SK-N-SH (cell line): Measurements from ENCODE around the gene SPDYC. TPM values are rescaled to one million over a fixed set of nuclear protein-coding genes. Genes with fewer than 3 reads are reported as not detected.

Experiments
- CTCF ChIA-PET: fragments of 300-600, 350-600 bp; formaldehyde crosslinking; extraction: SDS; loops from one replicate; lab custom pipeline; 2021; lab: Yijun Ruan, JAX
- POLR2A ChIA-PET: fragments of 350-600 bp; sonication (Branson Sonifier 250); formaldehyde crosslinking; extraction: SDS; loops from one replicate; lab custom pipeline; 2020; ENCODE audit warnings: antibody characterized with exemption, inconsistent platforms; lab: Yijun Ruan, JAX
- DNase-seq: peaks from one replicate; pipeline ENCODE4 v3.0.0; 2012
- H2AFZ ChIP-seq: fragments of 200-600 bp; sonication (generic); 2 replicates; pipeline ENCODE4 v1.8.1; 2016; ENCODE audit warnings: antibody characterized with exemption, mild to moderate bottlenecking, low read depth
- H3F3A ChIP-seq: fragments of 200-600 bp; sonication (generic); replicated peaks from 2 replicates; pipeline ENCODE3; 2016; ENCODE audit warnings: antibody characterized with exemption, mild to moderate bottlenecking; ENCODE audit not compliant: insufficient read depth
- H3K27ac ChIP-seq, 2 experiments: fragments of 200-500 bp in 1 of 2; fragments of 200-600 bp in 1 of 2; sonication (Bioruptor generic) in 1 of 2; sonication (generic), shearing (Covaris generic) in 1 of 2; 2 replicates each; pipeline versions ENCODE4 v1.5.1 to v1.6.1; 2014 to 2016; ENCODE audit warnings: low read depth in 2 of 2, inconsistent platforms in 1 of 2, low read length in 1 of 2, mild to moderate bottlenecking in 1 of 2, mixed read lengths in 1 of 2
- H3K27me3 ChIP-seq: fragments of 200-600 bp; sonication (generic), shearing (Covaris generic); 2 replicates; pipeline ENCODE4 v1.6.1; 2016; ENCODE audit warnings: mixed run types; ENCODE audit not compliant: insufficient read depth
- H3K36me3 ChIP-seq, 2 experiments: fragments of 200-500 bp in 1 of 2; fragments of 200-600 bp in 1 of 2; sonication (Bioruptor generic) in 1 of 2; sonication (generic) in 1 of 2; replicated peaks in 1 of 2; 2 replicates each; pipeline versions ENCODE3 to v1.5.1; 2014 to 2016; ENCODE audit warnings: low read length in 1 of 2, mild to moderate bottlenecking in 1 of 2; ENCODE audit not compliant: insufficient read depth in 2 of 2, control insufficient read depth in 1 of 2
- H3K4me1 ChIP-seq, 2 experiments: fragments of 200-500 bp in 1 of 2; fragments of 200-600 bp in 1 of 2; sonication (Bioruptor generic) in 1 of 2; sonication (generic), shearing (Covaris generic) in 1 of 2; 2 replicates each; pipeline versions ENCODE4 v1.5.1 to v1.6.1; 2014 to 2016; ENCODE audit warnings: low read depth in 1 of 2, low read length in 1 of 2, mixed run types in 1 of 2; ENCODE audit not compliant: insufficient read depth in 2 of 2, control insufficient read depth in 1 of 2
- H3K4me2 ChIP-seq: fragments of 200-600 bp; sonication (generic), shearing (Covaris generic); 2 replicates; pipeline ENCODE4 v1.6.1; 2017; ENCODE audit warnings: mixed run types
- H3K4me3 ChIP-seq, 2 experiments: fragments of 200-500 bp in 1 of 2; fragments of 200-600 bp in 1 of 2; sonication (Bioruptor generic) in 1 of 2; sonication (generic), shearing (Covaris generic) in 1 of 2; 2 replicates each; pipeline versions ENCODE4 v1.5.1 to v1.8.1; 2014 to 2016; ENCODE audit warnings: low read depth in 2 of 2, inconsistent platforms in 1 of 2, low read length in 1 of 2, mild to moderate bottlenecking in 1 of 2, mixed read lengths in 1 of 2, moderate library complexity in 1 of 2
- H3K79me2 ChIP-seq: fragments of 200-600 bp; sonication (generic); 2 replicates; pipeline ENCODE4 v1.8.1; 2017; ENCODE audit warnings: mild to moderate bottlenecking; ENCODE audit not compliant: insufficient read depth
- H3K9ac ChIP-seq: fragments of 200-600 bp; sonication (generic); 2 replicates; pipeline ENCODE4 v1.6.1; 2017; ENCODE audit warnings: mixed run types
- H3K9me2 ChIP-seq: fragments of 200-600 bp; sonication (generic); 2 replicates; pipeline ENCODE4 v1.6.1; 2017; ENCODE audit warnings: mixed run types
- H3K9me3 ChIP-seq: fragments of 200-600 bp; sonication (generic); 2 replicates; pipeline ENCODE4 v1.6.1; 2017; ENCODE audit warnings: mixed run types, mild to moderate bottlenecking, moderate library complexity
- H4K20me1 ChIP-seq: fragments of 200-600 bp; sonication (generic); 2 replicates; pipeline ENCODE4 v1.6.1; 2017; ENCODE audit warnings: mild to moderate bottlenecking, mixed run types; ENCODE audit not compliant: insufficient read depth
- CHD2 ChIP-seq: fragments of 150-350 bp; IDR thresholded peaks from 2 replicates; pipeline ENCODE4 v1.6.1; 2018; ENCODE audit warnings: low read length; ENCODE audit not compliant: partially characterized antibody
- EP300 ChIP-seq, 2 experiments: IDR thresholded peaks; 2 replicates each; pipeline versions ENCODE4 v1.4.0 to v1.6.1; 2012; ENCODE audit warnings: borderline replicate concordance in 1 of 2, low read depth in 1 of 2, low read length in 1 of 2
- FOSL2 ChIP-seq: IDR thresholded peaks from 2 replicates; pipeline ENCODE4 v1.4.0; 2012; ENCODE audit warnings: low read depth, mild to moderate bottlenecking, moderate library complexity, borderline replicate concordance
- GABPA ChIP-seq: IDR thresholded peaks from 2 replicates; pipeline ENCODE4 v1.4.0; 2012; ENCODE audit warnings: low read depth, mild to moderate bottlenecking
- GATA2 ChIP-seq: sonication (generic); formaldehyde crosslinking; IDR thresholded peaks from 2 replicates; pipeline ENCODE4 v1.5.0; 2020; ENCODE audit warnings: mild to moderate bottlenecking, missing genetic modification reagents
- MEF2A ChIP-seq: IDR thresholded peaks from 2 replicates; pipeline ENCODE4 v1.4.0; 2012; ENCODE audit warnings: low read depth, borderline replicate concordance
- MXI1 ChIP-seq: IDR thresholded peaks from 2 replicates; pipeline ENCODE4 v1.6.1; 2012; ENCODE audit warnings: mild to moderate bottlenecking, low read depth, low read length, improper control_type of control experiment
- NRF1 ChIP-seq: IDR thresholded peaks from 2 replicates; pipeline ENCODE4 v1.6.1; 2012; ENCODE audit warnings: low read depth, mild to moderate bottlenecking, low read length
- POLR2AphosphoS5 ChIP-seq: IDR thresholded peaks from 2 replicates; pipeline ENCODE4 v1.6.1; 2012; ENCODE audit warnings: low read depth, low read length
- RAD21 ChIP-seq: IDR thresholded peaks from 2 replicates; pipeline ENCODE4 v1.6.1; 2012; ENCODE audit warnings: mild to moderate bottlenecking, low read length
- RFX5 ChIP-seq: IDR thresholded peaks from 2 replicates; pipeline ENCODE4 v1.6.1; 2012; ENCODE audit warnings: mild to moderate bottlenecking, improper control_type of control experiment, low read length
- WGBS: methylation state at CpG from one replicate; pipeline ENCODE4 v1.1.6; 2017; ENCODE audit warnings: low lambda C conversion rate; 5-methylcytosine and 5-hydroxymethylcytosine counted together
- polyA plus RNA-seq, 3 experiments: library from polyadenylated mRNA; depleted of rRNA; stranded (reverse); fragments of >200 nt; gene quantifications; 2 replicates each; pipeline ENCODE4 v1.2.3, GENCODE V29; 2012
- TF ChIP-seq, protein P1 (sequence below): fragments of 150-350 bp; IDR thresholded peaks from 2 replicates; pipeline ENCODE4 v1.6.1; 2017; ENCODE audit warnings: antibody characterized with exemption, low read length, low read depth, borderline replicate concordance
- TF ChIP-seq, protein P2 (sequence below): fragments of 200-600 bp; sonication (generic); IDR thresholded peaks from 2 replicates; pipeline ENCODE4 v1.6.1; 2017; ENCODE audit warnings: antibody characterized with exemption, mild to moderate bottlenecking, moderate library complexity
- TF ChIP-seq, protein P3 (sequence below): IDR thresholded peaks from 2 replicates; pipeline ENCODE4; 2012
- TF ChIP-seq, protein P4 (sequence below): IDR thresholded peaks from 2 replicates; pipeline ENCODE4 v1.6.1; 2012; ENCODE audit warnings: mild to moderate bottlenecking, low read depth, low read length, moderate library complexity
- TF ChIP-seq, protein P5 (sequence below): IDR thresholded peaks from 2 replicates; pipeline ENCODE4 v1.4.0; 2012; ENCODE audit warnings: low read depth, borderline replicate concordance

Gene SPDYC
- polyA plus RNA-seq, 1 of the 3 experiments (the other 2 are of a cell fraction), result not detected

DNA sequence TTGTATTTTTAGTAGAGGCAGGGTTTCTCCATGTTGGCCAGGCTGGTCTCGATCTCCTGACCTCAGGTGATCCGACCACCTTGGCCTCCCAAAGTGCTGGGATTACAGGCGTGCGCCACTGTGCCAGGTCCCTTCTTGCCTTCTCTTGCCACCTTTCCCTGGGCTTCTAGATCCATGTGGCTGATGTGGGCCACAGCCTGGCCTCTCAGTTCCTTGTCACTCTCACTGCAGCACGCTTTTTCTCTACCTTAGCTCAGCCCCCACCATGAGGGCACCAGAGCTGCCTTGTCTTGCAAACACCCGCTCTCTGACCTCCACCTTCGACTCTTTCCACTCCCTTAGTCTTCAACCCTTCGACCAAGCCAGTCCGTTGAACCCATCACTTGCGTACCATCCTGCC, 19.2 kb downstream of the SPDYC start:
- no peaks in the 10 kb centered on the region for H3K4me1 ChIP-seq
- no peak for DNase-seq
- POLR2A ChIA-PET, result no interaction called here
- TF ChIP-seq MXI1 (no peak), CHD2 (no peak), MEF2A (no peak), FOSL2 (no peak), RFX5 (no peak)
- TF ChIP-seq, protein P1, sequence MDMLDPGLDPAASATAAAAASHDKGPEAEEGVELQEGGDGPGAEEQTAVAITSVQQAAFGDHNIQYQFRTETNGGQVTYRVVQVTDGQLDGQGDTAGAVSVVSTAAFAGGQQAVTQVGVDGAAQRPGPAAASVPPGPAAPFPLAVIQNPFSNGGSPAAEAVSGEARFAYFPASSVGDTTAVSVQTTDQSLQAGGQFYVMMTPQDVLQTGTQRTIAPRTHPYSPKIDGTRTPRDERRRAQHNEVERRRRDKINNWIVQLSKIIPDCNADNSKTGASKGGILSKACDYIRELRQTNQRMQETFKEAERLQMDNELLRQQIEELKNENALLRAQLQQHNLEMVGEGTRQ, result no peak
- TF ChIP-seq, protein P2, sequence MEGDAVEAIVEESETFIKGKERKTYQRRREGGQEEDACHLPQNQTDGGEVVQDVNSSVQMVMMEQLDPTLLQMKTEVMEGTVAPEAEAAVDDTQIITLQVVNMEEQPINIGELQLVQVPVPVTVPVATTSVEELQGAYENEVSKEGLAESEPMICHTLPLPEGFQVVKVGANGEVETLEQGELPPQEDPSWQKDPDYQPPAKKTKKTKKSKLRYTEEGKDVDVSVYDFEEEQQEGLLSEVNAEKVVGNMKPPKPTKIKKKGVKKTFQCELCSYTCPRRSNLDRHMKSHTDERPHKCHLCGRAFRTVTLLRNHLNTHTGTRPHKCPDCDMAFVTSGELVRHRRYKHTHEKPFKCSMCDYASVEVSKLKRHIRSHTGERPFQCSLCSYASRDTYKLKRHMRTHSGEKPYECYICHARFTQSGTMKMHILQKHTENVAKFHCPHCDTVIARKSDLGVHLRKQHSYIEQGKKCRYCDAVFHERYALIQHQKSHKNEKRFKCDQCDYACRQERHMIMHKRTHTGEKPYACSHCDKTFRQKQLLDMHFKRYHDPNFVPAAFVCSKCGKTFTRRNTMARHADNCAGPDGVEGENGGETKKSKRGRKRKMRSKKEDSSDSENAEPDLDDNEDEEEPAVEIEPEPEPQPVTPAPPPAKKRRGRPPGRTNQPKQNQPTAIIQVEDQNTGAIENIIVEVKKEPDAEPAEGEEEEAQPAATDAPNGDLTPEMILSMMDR, result no peak
- TF ChIP-seq, protein P3, sequence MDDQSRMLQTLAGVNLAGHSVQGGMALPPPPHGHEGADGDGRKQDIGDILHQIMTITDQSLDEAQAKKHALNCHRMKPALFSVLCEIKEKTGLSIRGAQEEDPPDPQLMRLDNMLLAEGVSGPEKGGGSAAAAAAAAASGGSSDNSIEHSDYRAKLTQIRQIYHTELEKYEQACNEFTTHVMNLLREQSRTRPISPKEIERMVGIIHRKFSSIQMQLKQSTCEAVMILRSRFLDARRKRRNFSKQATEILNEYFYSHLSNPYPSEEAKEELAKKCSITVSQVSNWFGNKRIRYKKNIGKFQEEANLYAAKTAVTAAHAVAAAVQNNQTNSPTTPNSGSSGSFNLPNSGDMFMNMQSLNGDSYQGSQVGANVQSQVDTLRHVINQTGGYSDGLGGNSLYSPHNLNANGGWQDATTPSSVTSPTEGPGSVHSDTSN, result no peak
- TF ChIP-seq, all 33 proteins: peak for 0
- H3K36me3 ChIP-seq, result peaks cover 36 to 38% of the 10 kb centered on the region in 2 experiments
- no peaks in the 10 kb centered on the region for H3K9me2 ChIP-seq
- WGBS, result 89% methylated on average over 10 of the region's 10 CpGs
- no peak overlapping the region for H2AFZ ChIP-seq
- H3K27ac ChIP-seq, result no peak overlapping the region
- no peak overlapping the region for H3K9ac ChIP-seq
- H3K79me2 ChIP-seq, result peaks cover 12% of the 10 kb centered on the region; the same call in 1 of the 2 replicates
- no peaks in the 10 kb centered on the region for H3K27me3 ChIP-seq
- H3K4me2 ChIP-seq, result no peak overlapping the region
- peaks cover 4% of the 10 kb centered on the region for H3F3A ChIP-seq
- no peaks in the 10 kb centered on the region for H3K9me3 ChIP-seq
- CTCF ChIA-PET, result interaction anchor here (1.0 kb wide), 1 partner anchor 16 kb away, joined by 3 read pairs; no protein-coding TSS in a partner anchor
- peaks cover 5% of the 10 kb centered on the region; the same call in 1 of the 2 replicates for H4K20me1 ChIP-seq
- H3K4me3 ChIP-seq, result no peak overlapping the region

DNA sequence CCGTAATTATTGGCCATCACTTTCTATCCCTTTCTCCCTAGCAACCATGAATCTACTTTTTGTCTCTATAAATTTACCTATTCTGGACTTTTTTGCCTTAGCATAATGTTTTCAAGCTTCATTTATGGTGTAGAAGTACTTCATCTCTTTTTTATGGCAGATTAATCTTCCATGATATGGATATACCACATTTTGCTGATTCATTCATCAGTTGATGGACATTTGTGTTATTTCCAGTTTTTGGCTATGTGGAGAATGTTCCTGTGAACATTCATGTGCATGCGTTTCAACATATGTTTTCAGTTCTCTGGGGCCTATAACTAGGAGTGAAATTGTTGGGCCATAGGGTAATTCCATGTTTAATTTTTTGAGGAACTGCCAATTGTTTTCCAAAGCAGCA, 24.5 kb downstream of the SPDYC start:
- H3K9me2 ChIP-seq, result no peaks in the 10 kb centered on the region
- peaks cover 4% of the 10 kb centered on the region for H3K79me2 ChIP-seq
- H3F3A ChIP-seq, result peaks cover 8% of the 10 kb centered on the region
- DNase-seq, result no peak
- H3K4me2 ChIP-seq, result no peak overlapping the region
- H3K9me3 ChIP-seq, result no peaks in the 10 kb centered on the region
- WGBS, result 100% methylated on average over 2 of the region's 2 CpGs
- TF ChIP-seq, protein P4, sequence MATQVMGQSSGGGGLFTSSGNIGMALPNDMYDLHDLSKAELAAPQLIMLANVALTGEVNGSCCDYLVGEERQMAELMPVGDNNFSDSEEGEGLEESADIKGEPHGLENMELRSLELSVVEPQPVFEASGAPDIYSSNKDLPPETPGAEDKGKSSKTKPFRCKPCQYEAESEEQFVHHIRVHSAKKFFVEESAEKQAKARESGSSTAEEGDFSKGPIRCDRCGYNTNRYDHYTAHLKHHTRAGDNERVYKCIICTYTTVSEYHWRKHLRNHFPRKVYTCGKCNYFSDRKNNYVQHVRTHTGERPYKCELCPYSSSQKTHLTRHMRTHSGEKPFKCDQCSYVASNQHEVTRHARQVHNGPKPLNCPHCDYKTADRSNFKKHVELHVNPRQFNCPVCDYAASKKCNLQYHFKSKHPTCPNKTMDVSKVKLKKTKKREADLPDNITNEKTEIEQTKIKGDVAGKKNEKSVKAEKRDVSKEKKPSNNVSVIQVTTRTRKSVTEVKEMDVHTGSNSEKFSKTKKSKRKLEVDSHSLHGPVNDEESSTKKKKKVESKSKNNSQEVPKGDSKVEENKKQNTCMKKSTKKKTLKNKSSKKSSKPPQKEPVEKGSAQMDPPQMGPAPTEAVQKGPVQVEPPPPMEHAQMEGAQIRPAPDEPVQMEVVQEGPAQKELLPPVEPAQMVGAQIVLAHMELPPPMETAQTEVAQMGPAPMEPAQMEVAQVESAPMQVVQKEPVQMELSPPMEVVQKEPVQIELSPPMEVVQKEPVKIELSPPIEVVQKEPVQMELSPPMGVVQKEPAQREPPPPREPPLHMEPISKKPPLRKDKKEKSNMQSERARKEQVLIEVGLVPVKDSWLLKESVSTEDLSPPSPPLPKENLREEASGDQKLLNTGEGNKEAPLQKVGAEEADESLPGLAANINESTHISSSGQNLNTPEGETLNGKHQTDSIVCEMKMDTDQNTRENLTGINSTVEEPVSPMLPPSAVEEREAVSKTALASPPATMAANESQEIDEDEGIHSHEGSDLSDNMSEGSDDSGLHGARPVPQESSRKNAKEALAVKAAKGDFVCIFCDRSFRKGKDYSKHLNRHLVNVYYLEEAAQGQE, result no peak
- TF ChIP-seq, protein P5, sequence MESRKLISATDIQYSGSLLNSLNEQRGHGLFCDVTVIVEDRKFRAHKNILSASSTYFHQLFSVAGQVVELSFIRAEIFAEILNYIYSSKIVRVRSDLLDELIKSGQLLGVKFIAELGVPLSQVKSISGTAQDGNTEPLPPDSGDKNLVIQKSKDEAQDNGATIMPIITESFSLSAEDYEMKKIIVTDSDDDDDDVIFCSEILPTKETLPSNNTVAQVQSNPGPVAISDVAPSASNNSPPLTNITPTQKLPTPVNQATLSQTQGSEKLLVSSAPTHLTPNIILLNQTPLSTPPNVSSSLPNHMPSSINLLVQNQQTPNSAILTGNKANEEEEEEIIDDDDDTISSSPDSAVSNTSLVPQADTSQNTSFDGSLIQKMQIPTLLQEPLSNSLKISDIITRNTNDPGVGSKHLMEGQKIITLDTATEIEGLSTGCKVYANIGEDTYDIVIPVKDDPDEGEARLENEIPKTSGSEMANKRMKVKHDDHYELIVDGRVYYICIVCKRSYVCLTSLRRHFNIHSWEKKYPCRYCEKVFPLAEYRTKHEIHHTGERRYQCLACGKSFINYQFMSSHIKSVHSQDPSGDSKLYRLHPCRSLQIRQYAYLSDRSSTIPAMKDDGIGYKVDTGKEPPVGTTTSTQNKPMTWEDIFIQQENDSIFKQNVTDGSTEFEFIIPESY, result no peak
- TF ChIP-seq RFX5, result no peak
- TF ChIP-seq RAD21, result no peak
- no peak for TF ChIP-seq NRF1
- TF ChIP-seq GABPA, result no peak
- no peak for TF ChIP-seq GATA2 (CRISPR knock-in tag)
- TF ChIP-seq FOSL2, result no peak
- TF ChIP-seq EP300 (IDR thresholded peaks at IDR 0.05; ENCODE audit: borderline replicate concordance in 1 of 2, low read depth in 1 of 2, low read length in 1 of 2), result no peak
- TF ChIP-seq POLR2AphosphoS5, result no peak
- H3K4me3 ChIP-seq, result no peak overlapping the region
- H4K20me1 ChIP-seq, result no peaks in the 10 kb centered on the region
- H2AFZ ChIP-seq, result no peak overlapping the region
- no peaks in the 10 kb centered on the region for H3K27me3 ChIP-seq
- peaks cover 12 to 79% of the 10 kb centered on the region in 2 experiments for H3K36me3 ChIP-seq
- no peak overlapping the region for H3K9ac ChIP-seq
- no peaks in the 10 kb centered on the region for H3K4me1 ChIP-seq
- ChIA-PET POLR2A (no interaction called here), CTCF (interaction anchor here (1.2 kb wide), 1 partner anchor 11 kb away, joined by 3 read pairs; no protein-coding TSS in a partner anchor)
- no peak overlapping the region for H3K27ac ChIP-seq
